ENCODE data around the gene CELF6. TPM values are rescaled to one million over a fixed set of nuclear protein-coding genes. Genes with fewer than 3 reads are reported as not detected.

Gene CELF6
- total RNA-seq, 1 experiment from 2014 or later = 0.52 TPM

DNA sequence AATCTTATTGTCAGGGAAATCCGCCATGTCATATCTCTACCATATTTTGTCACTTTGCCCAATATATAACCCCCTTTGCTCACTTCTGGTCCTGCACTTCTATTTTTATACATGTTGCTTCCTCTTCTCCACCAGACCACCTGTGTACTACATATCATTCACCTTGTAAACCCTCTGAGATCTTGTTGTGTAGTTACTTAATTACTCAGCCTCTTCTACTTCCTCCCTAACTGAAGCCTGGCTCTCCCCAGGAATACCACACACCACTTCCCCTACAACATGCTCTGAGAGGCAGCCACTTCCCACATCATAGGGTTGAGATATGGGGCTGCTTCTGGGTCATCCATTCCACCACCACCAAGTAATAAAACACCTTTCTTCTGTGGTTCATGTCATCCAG, 45.9 kb upstream of the CELF6 start:
- Histone ChIP-seq H4K20me1 (ENCODE audit: insufficient read depth) (no peaks in the 10 kb centered on the region), H3K79me2 (ENCODE audit: insufficient read depth, low read length) (peaks cover 18% of the 10 kb centered on the region), H2AFZ (ENCODE audit: low read depth, low read length, poor library complexity, severe bottlenecking) (no peak overlapping the region), H3K4me2 (ENCODE audit: low read length) (no peak overlapping the region), H3K4me1 (ENCODE audit: control insufficient read depth in 1 of 2, insufficient read depth in 2 of 2, low read length in 2 of 2) (no peaks in the 10 kb centered on the region), H3K9ac (ENCODE audit: low read length) (no peak overlapping the region), H3K4me3 (replicated peaks in 1 of 2; ENCODE audit: low read depth in 1 of 2, low read length in 2 of 2) (no peak overlapping the region), H3K27ac (ENCODE audit: low read depth, low read length) (no peak overlapping the region), H3K9me3 (ENCODE audit: control insufficient read depth in 1 of 2, insufficient read depth in 1 of 2, low read depth in 1 of 2, low read length in 2 of 2) (no peaks in the 10 kb centered on the region), H3K9me2 (ENCODE audit: insufficient read depth) (no peaks in the 10 kb centered on the region), H3K27me3 (ENCODE audit: insufficient read depth, low read length) (no peaks in the 10 kb centered on the region), H3K36me3 (ENCODE audit: control insufficient read depth in 1 of 2, insufficient read depth in 2 of 2, low read length in 2 of 2) (no peaks in the 10 kb centered on the region; a peak in 1 of 4 replicates)
- no peak for ATAC-seq
- ChIA-PET RAD21 (ENCODE audit: low non-redundant PET in 1 of 2, low total read pairs in 2 of 2, uncharacterized antibody in 2 of 2, unreplicated experiment in 2 of 2) (no interaction called here), POLR2A (no interaction called here), CTCF (no interaction called here)
- no peak for TF ChIP-seq SRF (IDR thresholded peaks at IDR 0.05; ENCODE audit: low read depth)
- no peak for TF ChIP-seq ATF3 (IDR thresholded peaks at IDR 0.05)
- TF ChIP-seq RAD21 (IDR thresholded peaks at IDR 0.05; ENCODE audit: low read depth) = no peak
- TF ChIP-seq SP1 (IDR thresholded peaks at IDR 0.05; ENCODE audit: low read depth) = no peak
- TF ChIP-seq ZNF274 (IDR thresholded peaks at IDR 0.05; ENCODE audit: low read depth, low read length) = no peak
- TF ChIP-seq EZH2 (IDR thresholded peaks at IDR 0.05) = no peak
- TF ChIP-seq CBX3 (IDR thresholded peaks at IDR 0.05; ENCODE audit: low read depth) = no peak
- TF ChIP-seq POLR2A (IDR thresholded peaks at IDR 0.05; ENCODE audit: borderline replicate concordance, extremely low read depth, insufficient read depth, insufficient read length) = no peak
- TF ChIP-seq SIN3A (IDR thresholded peaks at IDR 0.05; ENCODE audit: low read depth) = no peak
- no peak for TF ChIP-seq EGR1 (IDR thresholded peaks at IDR 0.05; ENCODE audit: low read depth)
- no peak for TF ChIP-seq ELF1 (IDR thresholded peaks at IDR 0.05; ENCODE audit: borderline replicate concordance, low read depth)
- TF ChIP-seq TCF7L2 (IDR thresholded peaks at IDR 0.05; ENCODE audit: borderline replicate concordance, extremely low read depth, insufficient read depth, insufficient read length) = no peak
- TF ChIP-seq YY1 (IDR thresholded peaks at IDR 0.05; ENCODE audit: extremely low read depth, insufficient replicate concordance, low read depth, low read length) = no peak
- TF ChIP-seq, protein P1, sequence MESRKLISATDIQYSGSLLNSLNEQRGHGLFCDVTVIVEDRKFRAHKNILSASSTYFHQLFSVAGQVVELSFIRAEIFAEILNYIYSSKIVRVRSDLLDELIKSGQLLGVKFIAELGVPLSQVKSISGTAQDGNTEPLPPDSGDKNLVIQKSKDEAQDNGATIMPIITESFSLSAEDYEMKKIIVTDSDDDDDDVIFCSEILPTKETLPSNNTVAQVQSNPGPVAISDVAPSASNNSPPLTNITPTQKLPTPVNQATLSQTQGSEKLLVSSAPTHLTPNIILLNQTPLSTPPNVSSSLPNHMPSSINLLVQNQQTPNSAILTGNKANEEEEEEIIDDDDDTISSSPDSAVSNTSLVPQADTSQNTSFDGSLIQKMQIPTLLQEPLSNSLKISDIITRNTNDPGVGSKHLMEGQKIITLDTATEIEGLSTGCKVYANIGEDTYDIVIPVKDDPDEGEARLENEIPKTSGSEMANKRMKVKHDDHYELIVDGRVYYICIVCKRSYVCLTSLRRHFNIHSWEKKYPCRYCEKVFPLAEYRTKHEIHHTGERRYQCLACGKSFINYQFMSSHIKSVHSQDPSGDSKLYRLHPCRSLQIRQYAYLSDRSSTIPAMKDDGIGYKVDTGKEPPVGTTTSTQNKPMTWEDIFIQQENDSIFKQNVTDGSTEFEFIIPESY (IDR thresholded peaks at IDR 0.05; ENCODE audit: extremely low read depth, insufficient replicate concordance, low read length) = no peak
- TF ChIP-seq JUND (IDR thresholded peaks at IDR 0.05) = no peak
- no peak for DNase-seq (ENCODE audit: low read depth, low spot score)
- intact Hi-C loops (cut with micrococcal nuclease) = no loop called here
- no TSS peak for BruUV-seq (replicated peaks)

All from HCT116 (cell line).